HG03575 (cell line): ENCODE data around the gene BCL3.
"Not testable (repeated sequence)": the region's sequence is repeated elsewhere in the genome, so short reads cannot be mapped to it uniquely, and the experiment has no call there.

Experiments
- ATAC-seq: cut with Tn5 transposase; IDR thresholded peaks from one replicate; pipeline ENCODE4 v1.9.1; 2021; ENCODE audit not compliant: unreplicated experiment, insufficient number of reproducible peaks, low FRiP score; ENCODE audit errors: extremely low read depth

Gene BCL3, protein sequence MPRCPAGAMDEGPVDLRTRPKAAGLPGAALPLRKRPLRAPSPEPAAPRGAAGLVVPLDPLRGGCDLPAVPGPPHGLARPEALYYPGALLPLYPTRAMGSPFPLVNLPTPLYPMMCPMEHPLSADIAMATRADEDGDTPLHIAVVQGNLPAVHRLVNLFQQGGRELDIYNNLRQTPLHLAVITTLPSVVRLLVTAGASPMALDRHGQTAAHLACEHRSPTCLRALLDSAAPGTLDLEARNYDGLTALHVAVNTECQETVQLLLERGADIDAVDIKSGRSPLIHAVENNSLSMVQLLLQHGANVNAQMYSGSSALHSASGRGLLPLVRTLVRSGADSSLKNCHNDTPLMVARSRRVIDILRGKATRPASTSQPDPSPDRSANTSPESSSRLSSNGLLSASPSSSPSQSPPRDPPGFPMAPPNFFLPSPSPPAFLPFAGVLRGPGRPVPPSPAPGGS

DNA sequence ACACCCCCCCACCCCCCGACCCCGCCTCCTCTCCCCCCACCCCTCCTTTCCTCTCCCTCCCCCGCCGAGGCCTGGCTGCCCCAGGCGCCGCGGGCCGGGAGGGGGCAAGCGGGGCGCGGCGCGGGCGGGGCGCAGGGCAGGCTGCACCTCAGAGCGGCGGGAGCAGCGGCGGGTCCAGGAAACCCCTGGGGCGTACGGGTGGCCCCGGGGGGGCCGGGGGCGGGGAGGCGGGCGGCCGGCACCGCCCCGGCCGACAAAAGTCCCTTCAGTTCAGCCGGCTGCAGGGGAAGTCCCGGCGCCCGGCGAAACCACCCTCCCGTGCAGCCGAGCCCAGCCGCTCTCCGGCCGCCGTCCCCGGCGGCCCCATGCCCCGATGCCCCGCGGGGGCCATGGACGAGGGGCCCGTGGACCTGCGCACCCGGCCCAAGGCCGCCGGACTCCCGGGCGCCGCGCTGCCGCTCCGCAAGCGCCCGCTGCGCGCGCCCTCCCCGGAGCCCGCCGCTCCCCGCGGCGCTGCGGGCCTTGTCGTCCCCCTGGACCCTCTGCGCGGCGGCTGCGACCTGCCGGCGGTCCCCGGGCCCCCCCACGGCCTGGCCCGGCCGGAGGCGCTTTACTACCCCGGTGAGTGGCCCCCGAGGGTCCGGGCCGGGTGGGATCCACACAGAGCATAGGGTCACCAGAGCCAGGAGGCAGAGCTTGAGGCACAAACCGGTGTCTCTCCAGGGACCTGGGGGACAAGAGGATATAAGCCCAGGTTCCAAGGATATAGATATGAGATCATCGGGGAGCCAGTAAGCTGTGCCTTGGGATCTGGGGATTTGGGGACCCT is at the start of gene BCL3:
BCL3 (plus strand) TSS at position 283 of the 829 bp plus-strand sequence; CDS start at position 366, 83 bp downstream.
- no peak for ATAC-seq

DNA sequence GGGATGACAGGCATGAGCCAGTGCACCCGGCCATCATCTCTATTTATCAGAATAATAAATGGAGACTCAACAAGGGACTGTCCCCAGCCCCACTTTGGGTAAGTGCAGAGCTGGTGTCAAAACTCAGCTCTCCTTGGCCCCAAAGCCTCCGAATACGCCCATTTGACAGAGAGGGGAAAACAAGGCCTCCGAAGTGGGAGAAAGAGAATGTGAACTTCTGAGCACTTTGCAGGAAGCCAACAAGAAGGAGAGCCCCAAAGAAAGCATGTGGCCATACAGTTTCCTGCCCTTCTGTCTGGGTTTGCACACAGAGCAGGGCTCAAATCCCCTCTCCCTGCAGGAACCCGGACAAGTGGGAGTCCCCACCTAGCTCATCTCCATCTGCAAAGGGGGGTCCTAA is 48.0 kb upstream of the BCL3 start:
- ATAC-seq: no peak

DNA sequence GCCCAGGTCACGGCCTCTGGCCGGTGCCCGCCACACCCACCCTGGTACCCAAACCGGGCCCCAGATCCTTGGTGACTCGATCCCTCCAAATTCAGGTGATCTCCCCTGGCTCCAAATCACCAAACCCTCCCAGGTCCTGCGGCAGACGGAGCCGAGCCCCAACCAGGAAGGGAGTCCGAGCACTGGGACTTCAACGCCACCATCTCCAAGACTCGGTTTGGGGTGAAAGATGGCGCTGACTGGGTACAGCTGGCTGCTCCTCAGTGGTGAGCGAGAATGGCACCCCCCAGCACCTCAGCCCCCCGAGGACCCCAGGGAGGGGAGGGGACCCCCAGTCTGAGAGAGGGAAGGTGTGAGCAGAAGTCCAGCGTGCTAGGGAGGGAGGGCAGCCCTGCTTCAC is 47.3 kb upstream of the BCL3 start:
- no peak for ATAC-seq

DNA sequence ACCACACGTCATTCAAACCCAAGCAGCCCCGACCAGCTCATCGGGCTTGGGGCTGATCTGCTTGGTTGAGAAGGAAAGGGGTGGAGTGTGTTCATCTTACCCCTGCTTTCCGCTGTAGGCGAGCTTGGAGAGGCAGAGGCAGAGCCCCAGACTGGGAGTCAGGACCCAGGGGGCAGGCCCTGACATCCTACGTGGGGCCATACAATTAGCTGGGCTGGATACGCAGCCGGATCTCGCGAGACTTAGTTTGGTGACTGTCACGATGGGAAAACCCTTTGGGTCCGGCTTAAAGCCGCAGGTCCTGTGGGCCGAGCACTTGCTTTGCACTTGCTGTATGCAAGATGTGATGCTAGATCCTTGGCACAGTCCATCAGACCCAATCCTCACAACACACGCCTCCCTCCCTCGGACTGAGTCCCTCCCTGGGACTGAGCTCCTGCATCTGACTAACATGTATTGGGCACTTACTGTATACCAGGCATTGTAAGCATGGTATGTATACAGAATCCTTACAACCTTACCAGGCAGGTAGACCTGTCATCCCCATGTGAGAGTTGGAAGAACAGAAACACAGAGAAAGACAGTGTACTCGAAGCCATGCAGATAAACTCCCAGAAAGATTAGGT is 45.8 kb upstream of the BCL3 start:
- ATAC-seq: no peak

DNA sequence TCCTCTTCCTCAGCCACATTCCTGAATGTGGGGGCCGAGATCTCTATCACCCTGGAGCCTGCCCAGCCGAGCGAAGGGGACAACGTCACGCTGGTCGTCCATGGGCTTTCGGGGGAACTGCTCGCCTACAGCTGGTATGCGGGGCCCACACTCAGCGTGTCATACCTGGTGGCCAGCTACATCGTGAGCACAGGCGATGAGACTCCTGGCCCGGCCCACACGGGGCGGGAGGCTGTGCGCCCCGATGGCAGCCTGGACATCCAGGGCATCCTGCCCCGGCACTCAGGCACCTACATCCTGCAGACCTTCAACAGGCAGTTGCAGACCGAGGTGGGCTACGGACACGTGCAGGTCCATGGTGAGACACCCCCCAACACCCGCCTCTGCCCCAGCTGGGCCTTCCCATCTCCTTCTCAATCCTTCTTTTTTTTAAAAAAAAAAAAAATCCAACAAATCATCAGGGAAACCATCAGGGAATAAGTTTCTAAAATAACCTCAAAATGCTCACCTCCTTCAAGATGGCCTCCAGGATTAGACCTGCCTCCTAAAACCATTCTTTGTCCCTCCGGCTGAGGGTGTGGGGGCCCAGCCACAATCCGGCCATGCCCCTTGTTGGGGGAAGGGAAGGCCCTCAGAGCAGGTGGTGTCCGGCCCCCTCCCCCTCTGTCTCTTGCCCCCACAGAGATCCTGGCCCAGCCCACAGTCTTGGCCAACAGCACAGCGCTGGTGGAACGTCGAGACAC is 45.0 kb upstream of the BCL3 start:
- no peak for ATAC-seq

DNA sequence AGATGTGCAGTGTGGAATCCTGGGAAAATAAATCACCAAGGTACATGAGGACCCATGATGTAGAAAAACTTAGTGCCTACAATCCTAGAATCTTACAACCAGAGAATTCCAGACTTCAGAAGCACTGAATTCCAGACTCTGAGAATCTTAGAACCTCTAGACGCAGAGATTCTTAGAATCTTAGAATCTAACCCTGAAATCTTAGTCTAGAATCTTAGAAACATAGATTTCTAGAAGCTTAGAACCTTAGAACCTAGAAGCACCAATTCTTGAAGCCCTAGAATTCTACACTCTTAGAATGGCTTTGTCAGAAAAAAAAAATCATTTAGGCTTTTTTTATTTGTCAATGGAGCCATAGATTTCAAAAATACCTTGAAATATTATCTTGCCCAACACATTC is 43.5 kb upstream of the BCL3 start:
- no peak for ATAC-seq

DNA sequence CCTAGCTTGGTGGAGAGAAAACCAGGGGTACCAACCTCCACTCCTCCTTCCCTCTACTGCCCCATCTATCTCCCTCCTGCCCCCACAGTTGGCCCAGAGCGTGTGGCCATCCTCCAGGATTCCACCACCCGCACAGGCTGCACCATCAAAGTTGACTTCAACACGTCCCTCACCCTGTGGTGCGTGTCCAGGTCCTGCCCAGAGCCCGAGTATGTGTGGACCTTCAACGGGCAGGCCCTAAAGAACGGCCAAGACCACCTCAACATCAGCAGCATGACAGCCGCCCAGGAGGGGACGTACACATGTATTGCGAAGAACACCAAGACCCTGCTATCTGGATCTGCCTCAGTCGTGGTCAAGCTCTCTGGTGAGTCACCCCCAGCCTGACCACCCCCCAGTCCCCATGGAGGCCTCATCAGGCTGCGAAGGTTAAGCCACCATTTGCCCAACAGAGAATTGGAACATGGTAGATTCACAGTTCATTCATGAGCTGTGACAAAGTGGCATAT is 43.0 kb upstream of the BCL3 start:
- no peak for ATAC-seq

DNA sequence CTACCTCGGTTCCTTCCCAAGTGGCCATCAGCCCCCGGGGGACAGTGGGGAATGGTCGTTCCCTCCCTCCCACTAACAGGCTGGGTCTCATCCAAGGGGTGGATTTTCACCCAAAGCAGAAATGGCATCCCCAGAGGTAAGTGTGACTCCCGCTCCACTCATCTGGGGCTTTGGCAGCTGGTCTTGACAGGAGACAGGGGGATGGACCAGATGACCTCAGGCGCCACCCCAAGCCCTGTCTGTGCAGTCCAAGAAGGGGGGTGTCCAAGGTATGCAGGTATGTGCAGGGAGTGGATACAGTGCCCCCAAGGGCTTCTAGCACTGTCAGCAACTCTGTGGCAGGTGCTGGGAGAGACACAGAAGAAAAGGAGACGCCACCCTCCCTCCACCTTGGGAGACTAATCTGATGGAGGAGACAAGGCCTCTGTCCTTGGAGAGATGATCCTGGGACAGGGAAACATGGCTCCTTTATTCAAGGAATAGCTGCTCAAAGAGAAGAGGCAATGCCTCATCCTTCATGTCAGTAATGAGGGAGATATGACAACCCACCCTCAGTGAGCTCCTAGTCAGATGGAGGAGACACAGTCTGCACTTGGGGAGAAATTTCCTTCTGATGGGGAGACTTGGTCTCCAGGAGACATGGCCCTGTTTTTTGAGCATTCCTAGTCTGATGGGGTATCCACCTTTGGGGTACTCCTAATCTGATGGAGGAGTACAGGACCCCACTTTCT is 41.8 kb upstream of the BCL3 start:
- ATAC-seq: no peak

DNA sequence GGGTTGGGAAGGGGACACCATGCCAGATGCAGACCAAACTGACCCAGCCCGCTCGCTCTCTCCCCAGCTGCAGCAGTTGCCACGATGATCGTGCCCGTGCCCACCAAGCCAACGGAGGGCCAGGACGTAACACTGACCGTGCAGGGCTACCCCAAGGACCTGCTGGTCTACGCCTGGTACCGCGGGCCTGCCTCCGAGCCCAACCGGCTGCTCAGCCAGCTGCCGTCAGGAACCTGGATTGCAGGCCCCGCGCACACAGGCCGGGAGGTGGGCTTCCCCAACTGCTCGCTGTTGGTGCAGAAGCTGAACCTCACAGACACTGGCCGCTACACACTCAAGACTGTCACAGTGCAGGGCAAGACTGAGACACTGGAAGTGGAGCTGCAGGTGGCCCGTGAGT is 40.7 kb upstream of the BCL3 start:
- no peak for ATAC-seq

DNA sequence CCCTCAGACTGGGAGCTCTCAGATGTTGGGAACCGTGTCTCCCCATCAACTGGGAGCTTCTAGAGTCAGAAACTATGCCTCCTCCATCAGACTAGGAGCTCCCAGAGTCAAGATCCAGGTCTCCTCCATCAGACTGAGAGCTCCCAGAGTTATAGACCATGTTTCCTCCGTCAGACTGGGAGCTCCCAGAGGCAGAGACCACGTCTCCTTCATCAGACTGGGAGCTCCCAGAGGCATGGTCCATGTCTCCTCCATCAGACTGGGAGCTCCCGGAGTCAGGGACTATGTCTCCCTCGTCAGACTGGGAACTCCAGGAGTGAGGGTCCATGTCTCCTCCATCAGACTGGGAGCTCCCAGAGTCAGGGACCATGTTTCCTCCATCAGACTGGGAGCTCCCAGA is 39.6 kb upstream of the BCL3 start:
- no peak for ATAC-seq

DNA sequence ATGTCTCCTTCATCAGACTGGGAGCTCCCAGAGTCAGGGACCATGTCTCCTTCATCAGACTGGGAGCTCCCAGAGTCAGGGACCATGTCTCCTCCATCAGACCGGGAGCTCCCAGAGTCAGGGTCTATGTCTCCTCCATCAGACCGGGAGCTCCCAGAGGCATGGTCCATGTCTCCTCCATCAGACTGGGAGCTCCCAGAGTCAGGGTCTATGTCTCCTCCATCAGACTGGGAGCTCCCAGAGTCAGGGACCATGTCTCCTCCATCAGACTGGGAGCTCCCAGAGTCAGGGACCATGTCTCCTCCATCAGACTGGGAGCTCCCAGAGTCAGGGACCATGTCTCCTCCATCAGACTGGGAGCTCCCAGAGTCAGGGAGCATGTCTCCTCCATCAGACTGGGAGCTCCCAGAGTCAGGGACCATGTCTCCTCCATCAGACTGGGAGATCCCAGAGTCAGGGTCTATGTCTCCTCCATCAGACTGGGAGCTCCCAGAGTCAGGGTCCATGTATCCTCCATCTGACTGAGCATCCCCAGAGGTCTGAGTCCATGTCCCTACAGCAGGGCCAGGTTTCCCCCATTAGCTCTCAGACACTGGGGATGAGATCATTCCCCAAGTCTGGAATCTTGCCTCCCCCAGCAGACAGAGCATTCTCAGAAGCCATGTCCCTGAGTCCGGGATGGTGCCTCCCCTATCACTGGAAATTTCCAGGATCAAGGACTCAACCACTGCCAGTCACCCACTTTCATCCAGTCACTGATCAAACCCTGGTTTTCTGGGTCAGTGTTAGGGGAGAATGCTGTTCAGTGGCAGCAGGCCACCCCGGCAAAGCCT is 38.9 kb upstream of the BCL3 start:
- not testable (repeated sequence) for ATAC-seq

DNA sequence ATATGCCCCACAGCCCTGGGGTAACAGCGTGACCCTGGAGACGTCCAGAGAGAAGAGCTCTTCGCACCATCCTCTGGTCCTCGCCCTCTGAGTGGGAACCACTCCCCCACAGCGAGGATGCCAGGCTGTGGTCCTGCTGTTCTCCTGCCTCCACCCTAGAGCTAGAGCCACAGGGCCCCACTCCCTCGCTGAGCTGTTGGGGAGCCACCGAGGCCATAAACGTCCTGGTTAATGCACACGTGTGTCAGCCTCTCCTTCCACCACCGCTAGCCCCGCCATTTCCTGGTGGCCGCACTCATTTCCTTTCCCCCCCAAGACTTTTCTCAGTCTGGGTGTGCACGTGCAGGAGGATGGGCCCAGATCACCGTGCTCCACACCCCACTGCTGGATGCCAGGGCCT is 38.0 kb upstream of the BCL3 start:
- no peak for ATAC-seq

DNA sequence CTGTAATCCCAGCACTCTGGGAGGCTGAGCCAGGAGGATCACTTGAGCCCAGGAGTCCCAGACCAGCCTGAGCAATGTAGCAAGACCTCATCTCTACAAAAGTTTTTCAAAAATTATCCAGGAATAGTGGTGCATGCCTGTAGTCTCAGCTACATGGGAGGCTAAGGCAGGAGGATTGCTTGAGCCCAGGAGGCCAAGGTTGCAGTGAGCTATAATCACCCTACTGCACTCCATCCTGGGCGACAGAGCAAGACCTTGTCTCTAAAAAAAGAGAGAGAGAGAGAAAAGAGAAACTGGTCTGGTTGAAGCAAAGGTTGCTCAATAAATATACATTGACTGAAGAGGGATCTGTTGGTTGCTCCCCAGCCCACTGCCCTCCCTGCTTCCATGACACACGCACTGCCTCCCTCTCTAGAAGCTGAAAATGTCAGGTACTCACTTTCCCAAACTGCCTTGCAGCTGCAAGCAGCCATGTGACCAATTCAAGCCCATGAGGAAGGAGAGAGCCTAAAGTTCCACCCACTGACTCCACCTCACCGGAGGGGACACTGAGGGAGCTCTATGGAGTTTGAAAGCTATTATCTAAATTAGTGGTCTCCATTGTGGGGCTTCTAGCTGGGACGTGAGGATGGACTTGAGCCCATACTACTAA is 35.5 kb upstream of the BCL3 start:
- ATAC-seq: no peak

DNA sequence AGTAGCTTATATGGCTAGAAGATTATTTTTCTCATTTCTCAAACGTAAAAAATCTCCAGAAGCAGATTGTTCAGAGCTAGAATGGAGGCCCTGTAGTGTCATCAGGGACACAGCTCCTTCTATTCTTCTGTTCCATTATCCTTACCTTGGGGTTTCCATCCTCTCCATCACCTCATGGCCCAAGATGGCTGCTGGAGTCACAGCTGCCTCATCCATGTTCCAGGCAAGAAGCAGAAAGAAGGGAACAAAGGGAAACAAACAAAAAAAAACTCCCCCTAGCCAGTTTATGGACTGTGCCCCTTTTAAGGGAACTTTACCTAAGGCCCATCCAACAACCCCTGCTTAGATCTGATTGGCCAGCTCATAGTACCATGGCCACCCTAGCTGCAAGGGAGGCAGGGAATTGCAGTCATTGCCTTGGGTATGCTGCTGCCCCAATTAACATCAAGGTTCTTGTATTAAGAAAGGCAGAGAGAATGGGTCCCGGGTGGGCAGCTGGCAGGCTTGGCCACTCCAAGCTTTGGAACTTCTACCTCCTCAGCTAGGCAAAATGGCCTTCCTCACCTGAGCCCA is 33.8 kb upstream of the BCL3 start:
- no peak for ATAC-seq

DNA sequence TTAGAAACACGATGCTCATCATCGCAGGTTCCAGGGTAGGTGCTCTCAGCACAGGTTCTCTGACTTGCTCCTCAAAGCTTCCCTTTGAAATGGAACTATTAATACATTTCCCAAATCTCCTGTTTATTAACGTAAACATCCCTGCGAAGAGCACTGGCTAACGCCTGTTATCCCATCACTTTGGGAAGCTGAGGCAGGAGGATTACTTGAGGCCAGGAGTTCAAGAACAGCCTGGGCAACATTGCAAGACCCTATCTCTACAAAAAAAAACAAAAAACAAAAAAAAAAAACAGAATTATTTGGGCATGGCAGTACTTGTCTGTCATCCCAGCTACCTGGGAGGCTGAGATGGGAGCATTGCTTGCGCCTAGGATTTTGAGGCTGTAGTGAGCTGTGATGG is 30.9 kb upstream of the BCL3 start:
- ATAC-seq: no peak

DNA sequence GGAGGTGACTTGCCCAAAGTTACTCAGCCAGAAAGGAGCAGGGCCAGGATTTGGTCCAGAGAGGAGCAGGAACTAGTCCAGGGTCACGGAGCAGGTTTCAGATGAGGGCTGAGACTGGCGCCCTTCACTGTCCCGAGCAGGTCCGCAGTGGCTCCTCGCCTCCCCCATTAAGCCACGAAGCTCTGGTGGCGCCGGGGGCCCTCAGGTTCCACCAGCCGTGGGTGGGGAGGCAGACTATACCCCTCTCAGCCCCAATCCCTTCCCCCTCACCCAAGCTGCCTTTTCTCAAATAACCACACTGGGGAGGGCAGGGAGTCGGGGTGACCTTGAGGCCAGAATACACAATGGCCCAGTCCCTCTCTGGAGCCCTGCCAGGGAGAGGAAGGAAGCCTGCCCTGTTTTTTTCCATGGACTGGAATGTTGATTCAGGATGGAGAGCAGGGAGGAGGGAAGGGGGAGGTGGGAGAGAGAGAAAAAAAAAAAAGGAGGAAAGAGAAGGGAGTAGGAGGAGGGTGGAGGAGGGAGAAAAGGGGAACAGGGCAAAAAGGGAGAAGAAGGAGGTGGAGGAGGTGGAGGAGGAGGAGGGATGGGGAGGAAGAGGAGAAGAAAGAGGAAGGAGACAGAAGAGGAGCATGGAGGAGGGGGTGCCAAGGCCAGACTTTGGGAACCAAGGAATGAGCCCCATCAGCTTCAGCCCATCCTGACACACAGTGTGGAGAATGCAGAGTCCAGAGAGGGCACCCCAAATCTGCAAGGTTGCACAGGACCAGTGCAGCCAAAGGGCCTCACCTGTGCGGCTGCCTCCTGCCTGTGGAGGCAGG is 29.9 kb upstream of the BCL3 start:
- no peak for ATAC-seq
